ES-I3 (cell line): Measurements from ENCODE around the gene DYSF.
"Not testable (repeated sequence)": the region's sequence is repeated elsewhere in the genome, so short reads cannot be mapped to it uniquely, and the experiment has no call there.

Source experiments
- H3K36me3 ChIP-seq: 2 replicates; pipeline ENCODE4 v1.6.1; 2013; ENCODE audit warnings: mild to moderate bottlenecking, low read length, control low read depth, moderate library complexity; ENCODE audit not compliant: insufficient read depth
- H3K4me1 ChIP-seq: 2 replicates; pipeline ENCODE4 v1.6.1; 2013; ENCODE audit warnings: mild to moderate bottlenecking, control low read depth, low read length; ENCODE audit not compliant: insufficient read depth
- H3K9ac ChIP-seq: 2 replicates; pipeline ENCODE4 v1.6.1; 2013; ENCODE audit warnings: low read depth, mild to moderate bottlenecking, low read length, moderate library complexity
- H3K9me3 ChIP-seq: 2 replicates; pipeline ENCODE4 v1.6.1; 2013; ENCODE audit warnings: mild to moderate bottlenecking, low read length, moderate library complexity; ENCODE audit not compliant: control insufficient read depth, insufficient read depth

DYSF gene

GRCh38 chr2:71637168-71637567, 183.8 kb downstream of the DYSF start:
- Histone ChIP-seq H3K36me3 (no peaks in the 10 kb centered on the region), H3K9ac (no peak overlapping the region), H3K9me3 (no peaks in the 10 kb centered on the region), H3K4me1 (no peaks in the 10 kb centered on the region)

DNA sequence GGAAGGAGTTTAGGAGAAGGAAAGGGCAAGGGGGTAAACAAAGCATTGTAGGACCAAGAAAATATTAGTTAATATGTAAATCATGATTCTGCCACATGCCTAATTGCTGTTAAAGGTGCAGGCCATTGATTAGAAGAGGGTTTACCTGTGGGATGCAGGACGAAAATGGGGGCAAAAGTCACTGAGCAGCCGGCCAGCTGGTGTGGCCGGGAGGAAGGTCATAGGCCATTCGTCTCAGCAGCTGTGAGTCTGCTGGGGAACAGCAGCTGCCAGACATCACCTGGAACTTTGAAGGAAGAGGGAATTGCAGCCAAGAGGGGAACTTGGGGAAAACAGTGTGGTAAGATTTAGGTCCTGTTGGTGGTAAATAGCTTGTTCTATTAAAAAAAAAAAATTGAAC, 184.4 kb downstream of the DYSF start:
- Histone ChIP-seq H3K9me3 (no peaks in the 10 kb centered on the region), H3K4me1 (no peaks in the 10 kb centered on the region), H3K36me3 (no peaks in the 10 kb centered on the region), H3K9ac (no peak overlapping the region)

GRCh38 chr2:71639735-71640134, 186.4 kb downstream of the DYSF start:
- Histone ChIP-seq H3K9me3 (no peaks in the 10 kb centered on the region), H3K9ac (no peak overlapping the region), H3K36me3 (no peaks in the 10 kb centered on the region), H3K4me1 (no peaks in the 10 kb centered on the region)

DNA sequence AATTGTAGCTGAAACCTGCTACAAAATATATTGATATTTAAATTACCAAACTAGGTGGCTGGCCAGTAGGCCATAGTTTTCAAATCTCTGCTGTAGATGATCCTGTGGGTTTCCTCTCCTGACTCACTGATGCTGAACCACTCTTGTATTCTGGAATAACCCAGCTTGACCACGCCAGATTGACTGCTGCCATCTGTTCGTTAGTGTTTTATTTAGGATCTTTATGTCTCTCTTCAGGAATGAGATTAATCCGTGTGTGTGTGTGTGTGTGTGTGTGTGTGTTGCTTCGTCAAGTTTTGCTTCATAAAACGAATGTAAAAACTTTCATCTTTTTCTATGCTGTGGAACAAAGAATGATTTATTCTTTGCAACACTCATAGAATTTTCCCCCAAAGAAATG, 187.1 kb downstream of the DYSF start:
- Histone ChIP-seq H3K9ac (no peak overlapping the region), H3K4me1 (no peaks in the 10 kb centered on the region), H3K9me3 (no peaks in the 10 kb centered on the region), H3K36me3 (no peaks in the 10 kb centered on the region)

DNA sequence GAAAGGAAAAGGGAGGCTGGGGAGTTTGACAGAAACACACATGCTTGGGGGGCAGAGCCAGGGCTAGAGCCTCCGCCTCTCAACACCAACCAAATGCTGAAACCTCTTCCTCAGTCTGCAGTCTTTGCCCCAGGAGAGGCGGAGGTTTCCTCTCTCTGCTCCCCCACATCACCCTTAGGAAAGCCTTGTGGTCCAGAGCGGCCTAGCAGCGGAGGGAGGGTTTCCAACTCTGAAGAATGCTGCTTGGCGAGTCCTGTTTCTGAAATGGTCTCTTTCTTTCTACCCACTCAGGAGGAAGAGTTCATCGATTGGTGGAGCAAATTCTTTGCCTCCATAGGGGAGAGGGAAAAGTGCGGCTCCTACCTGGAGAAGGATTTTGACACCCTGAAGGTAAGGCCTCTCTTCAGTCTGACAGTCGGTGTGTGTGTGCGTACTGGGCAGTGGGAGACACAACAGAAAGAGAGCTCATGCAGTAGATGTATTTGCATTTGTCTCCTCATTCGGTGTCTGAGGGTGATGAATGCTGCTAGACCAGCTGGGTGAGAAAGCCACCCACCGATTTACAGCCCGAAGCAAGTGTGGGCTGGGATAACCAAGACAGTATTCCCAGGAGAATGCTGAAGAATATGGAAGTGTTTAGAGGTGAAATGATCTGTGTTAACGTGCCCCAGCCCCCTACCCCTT, 190.5 kb downstream of the DYSF start:
- Histone ChIP-seq H3K4me1 (no peaks in the 10 kb centered on the region), H3K9ac (no peak overlapping the region), H3K36me3 (no peaks in the 10 kb centered on the region), H3K9me3 (no peaks in the 10 kb centered on the region)

DNA sequence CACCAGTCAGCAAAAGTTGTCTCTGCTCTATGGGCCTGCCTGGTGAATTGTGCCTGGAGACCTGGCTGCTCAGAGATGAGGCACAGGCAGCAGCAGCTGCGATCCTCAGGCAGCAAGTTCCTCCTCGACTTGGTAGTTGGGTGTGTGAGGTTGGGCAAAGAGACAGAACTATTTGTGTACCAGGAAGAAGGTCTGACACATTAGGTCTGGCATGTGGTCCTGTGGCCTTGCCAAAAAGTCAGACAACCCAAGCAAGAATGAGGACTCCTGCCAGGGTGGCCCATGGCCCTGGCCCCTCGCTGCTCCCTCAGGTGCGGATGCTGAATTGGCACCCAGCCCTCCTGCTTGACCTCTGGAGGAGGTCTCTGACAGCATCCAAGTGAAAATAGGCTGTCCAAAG, 192.7 kb downstream of the DYSF start:
- Histone ChIP-seq H3K4me1 (no peaks in the 10 kb centered on the region), H3K9me3 (no peaks in the 10 kb centered on the region), H3K36me3 (no peaks in the 10 kb centered on the region), H3K9ac (no peak overlapping the region)

- Histone ChIP-seq H3K4me1 (no peaks in the 10 kb centered on the region), H3K9ac (no peak overlapping the region), H3K9me3 (no peaks in the 10 kb centered on the region), H3K36me3 (no peaks in the 10 kb centered on the region)
Observed at GRCh38 chr2:71647356-71647755, 194.0 kb downstream of the DYSF start.

DNA sequence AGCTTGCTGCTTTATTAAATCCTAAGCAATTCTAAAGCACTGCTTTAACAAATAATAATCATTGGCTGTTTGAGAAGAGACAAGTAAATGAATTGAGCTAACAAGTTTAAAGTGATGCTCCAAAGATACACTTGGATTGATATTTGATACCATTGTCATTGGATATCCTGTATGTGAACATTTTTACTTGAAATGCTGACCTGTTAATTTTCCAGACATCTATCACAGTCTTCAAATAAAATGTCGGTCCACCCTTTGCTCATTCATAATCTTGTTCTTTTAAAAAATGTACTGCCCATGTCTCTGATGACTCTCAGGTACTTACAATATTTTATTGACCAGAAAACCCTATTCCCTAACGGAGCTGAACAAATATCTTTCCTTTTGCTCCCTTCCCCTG, 202.1 kb downstream of the DYSF start:
- Histone ChIP-seq H3K36me3 (no peaks in the 10 kb centered on the region), H3K4me1 (no peaks in the 10 kb centered on the region), H3K9me3 (0 out of 2 replicates have a peak, but pooled peaks cover 2% of the 10 kb centered on the region), H3K9ac (no peak overlapping the region)

DNA sequence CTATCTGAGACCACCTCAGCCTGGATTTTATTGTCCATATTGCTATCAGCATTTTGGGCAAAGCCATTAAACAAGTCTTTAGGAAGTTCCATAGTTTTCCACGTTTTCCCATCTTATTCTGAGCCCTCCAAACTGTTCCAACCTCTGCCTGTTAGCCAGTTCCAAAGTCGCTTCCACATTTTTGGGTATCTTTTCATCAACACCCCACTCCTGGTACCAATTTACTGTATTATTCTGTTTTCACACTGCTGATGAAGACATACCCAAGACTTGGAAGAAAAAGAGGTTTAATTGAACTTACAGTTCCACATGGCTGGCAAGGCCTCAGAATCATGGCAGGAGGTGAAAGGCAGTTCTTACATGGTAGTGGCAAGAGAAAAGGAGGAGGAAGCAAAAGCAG, 204.9 kb downstream of the DYSF start:
- not testable (repeated sequence) for H3K9ac ChIP-seq, H3K4me1 ChIP-seq, H3K9me3 ChIP-seq, H3K36me3 ChIP-seq

GRCh38 chr2:71658771-71659170, 205.4 kb downstream of the DYSF start:
- Histone ChIP-seq H3K9me3 (0 out of 2 replicates have a peak, but pooled peaks cover 2% of the 10 kb centered on the region), H3K36me3 (no peaks in the 10 kb centered on the region), H3K9ac (no peak overlapping the region), H3K4me1 (no peaks in the 10 kb centered on the region)

DNA sequence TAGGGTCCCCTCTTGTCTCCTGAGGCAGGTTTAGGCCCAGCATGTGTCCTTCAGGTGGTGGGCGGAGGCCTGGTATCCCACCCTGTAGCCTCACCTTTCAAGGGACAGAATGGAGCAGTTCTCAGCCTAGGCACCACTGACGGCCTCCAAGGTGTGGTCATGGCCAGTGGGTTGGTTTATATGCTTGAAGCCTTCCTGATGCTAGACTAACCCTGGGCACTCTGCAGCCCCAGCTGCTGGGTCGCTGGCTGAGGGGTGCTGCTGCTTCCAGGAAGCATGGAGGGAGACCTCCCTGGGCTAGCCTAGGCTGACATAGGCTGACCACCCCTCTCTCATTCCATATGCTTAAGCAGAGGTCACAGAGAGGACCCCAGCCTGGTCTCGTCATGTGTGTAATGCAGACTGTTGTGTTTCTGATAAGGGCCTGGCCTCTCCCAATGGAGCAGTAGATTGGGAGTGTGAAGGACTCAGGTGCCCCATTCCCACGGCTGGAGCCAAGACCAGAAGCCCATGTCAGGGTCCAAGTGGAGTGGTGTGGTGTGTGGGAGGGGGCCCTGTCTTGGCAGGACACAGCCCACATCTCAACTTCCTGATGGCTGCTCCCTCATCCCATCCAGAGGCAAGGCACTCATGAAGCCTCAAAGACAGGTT, 206.6 kb downstream of the DYSF start:
- Histone ChIP-seq H3K4me1 (no peaks in the 10 kb centered on the region), H3K9me3 (0 out of 2 replicates have a peak, but pooled peaks cover 2% of the 10 kb centered on the region), H3K36me3 (no peaks in the 10 kb centered on the region), H3K9ac (no peak overlapping the region)

DNA sequence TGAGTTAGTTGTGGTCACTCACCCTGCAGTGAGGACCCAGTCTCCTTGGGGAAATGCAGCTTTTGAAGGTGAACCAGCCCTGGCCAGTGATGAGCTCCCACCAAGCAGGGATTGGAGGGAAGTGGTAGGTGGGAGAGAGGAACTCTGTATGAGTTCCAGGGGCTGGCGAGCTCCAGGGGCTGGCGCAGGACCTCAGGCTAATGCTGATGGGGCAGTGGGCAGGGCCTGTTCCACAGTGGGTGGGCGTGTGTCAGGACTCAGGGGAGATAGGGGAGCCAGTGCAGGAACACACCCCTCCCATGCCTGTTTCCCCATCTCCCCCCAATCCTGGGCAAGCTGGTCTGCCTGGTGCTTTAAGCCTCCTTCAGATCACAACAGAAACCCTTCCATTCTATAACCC, 208.4 kb downstream of the DYSF start:
- H3K4me1 ChIP-seq = no peaks in the 10 kb centered on the region
- no peaks in the 10 kb centered on the region for H3K36me3 ChIP-seq
- no peak overlapping the region for H3K9ac ChIP-seq
- H3K9me3 ChIP-seq = 0 out of 2 replicates have a peak, but pooled peaks cover 2% of the 10 kb centered on the region

DNA sequence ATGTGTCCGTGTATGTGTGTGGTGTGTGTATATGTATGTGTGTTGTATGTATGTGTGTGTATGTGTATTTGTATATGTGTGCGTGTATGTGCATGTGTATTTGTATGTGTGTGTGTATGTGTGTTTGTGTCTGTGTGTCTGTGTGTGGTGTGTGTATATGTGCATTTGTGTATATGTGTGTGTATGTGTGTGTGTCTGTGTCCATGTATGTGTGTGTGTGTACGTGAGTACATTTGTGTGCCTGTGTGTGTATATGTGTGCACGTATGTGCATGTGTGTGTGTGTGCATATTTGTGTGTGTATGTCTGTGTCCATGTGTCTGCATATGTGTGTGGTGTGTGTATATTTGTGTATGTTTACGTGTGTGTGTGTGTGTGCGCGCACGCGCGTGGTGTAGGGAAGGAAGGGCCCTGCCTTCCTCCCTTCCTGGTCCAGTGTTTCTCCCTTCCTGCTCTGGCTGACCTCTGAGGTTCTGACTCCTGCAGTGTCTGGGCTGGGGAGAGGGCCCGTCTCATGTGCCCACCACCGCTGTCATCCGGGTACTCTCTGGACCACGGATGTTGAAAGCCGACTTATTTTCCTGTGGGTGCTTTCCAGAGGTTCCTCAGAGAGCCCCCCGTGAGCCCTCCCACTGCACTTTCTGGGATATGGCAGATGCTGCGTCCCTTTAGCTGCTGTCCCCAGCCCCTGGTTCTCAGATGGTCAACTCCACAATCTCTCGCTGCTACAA, 209.5 kb downstream of the DYSF start:
- Histone ChIP-seq H3K9me3 (0 out of 2 replicates have a peak, but pooled peaks cover 2% of the 10 kb centered on the region), H3K9ac (no peak overlapping the region), H3K4me1 (no peaks in the 10 kb centered on the region), H3K36me3 (no peaks in the 10 kb centered on the region)

GRCh38 chr2:71664161-71664560, 210.8 kb downstream of the DYSF start:
- no peak overlapping the region for H3K9ac ChIP-seq
- no peaks in the 10 kb centered on the region for H3K4me1 ChIP-seq
- no peaks in the 10 kb centered on the region for H3K36me3 ChIP-seq
- no peaks in the 10 kb centered on the region for H3K9me3 ChIP-seq
